ENCODE measurements around the gene PDE6D.
"Not testable (repeated sequence)": the region's sequence is repeated elsewhere in the genome, so short reads cannot be mapped to it uniquely, and the experiment has no call there.

Gene PDE6D

GRCh38 chr2:231769170-231770136 lies 11.6 kb downstream of the PDE6D start:
- no peak for DNase-seq (ENCODE audit: low read depth)

GRCh38 chr2:231765496-231765929 lies 15.6 kb downstream of the PDE6D start:
- no peak for DNase-seq (ENCODE audit: low read depth)

- peak; percentile 31 for DNase-seq (ENCODE audit: low read depth)
These were observed 16.3 kb downstream of the PDE6D start for GRCh38 chr2:231764760-231765159.

GRCh38 chr2:231764124-231764523 lies 17.0 kb downstream of the PDE6D start:
- DNase-seq (ENCODE audit: low read depth), result no peak

- DNase-seq (ENCODE audit: low read depth), result no peak
These were observed 19.3 kb downstream of the PDE6D start for GRCh38 chr2:231761735-231762134.

- DNase-seq (ENCODE audit: low read depth), result no peak
These were observed 29.0 kb downstream of the PDE6D start for GRCh38 chr2:231752061-231752460.

- DNase-seq (ENCODE audit: low read depth), result no peak
These were observed 29.9 kb downstream of the PDE6D start for GRCh38 chr2:231751042-231751815.

- DNase-seq (ENCODE audit: low read depth), result not testable (repeated sequence)
These were observed 32.1 kb downstream of the PDE6D start for GRCh38 chr2:231749016-231749415.

GRCh38 chr2:231748153-231748896 lies 32.8 kb downstream of the PDE6D start:
- not testable (repeated sequence) for DNase-seq (ENCODE audit: low read depth)

- no peak for DNase-seq (ENCODE audit: low read depth)
These were observed 35.6 kb downstream of the PDE6D start for GRCh38 chr2:231745303-231746038.

GRCh38 chr2:231743376-231744116 lies 37.5 kb downstream of the PDE6D start:
- no peak for DNase-seq (ENCODE audit: low read depth)

GRCh38 chr2:231737761-231738160 lies 43.3 kb downstream of the PDE6D start:
- no peak for DNase-seq (ENCODE audit: low read depth)

GRCh38 chr2:231732604-231733003 lies 48.5 kb downstream of the PDE6D start:
- DNase-seq (ENCODE audit: low read depth), result no peak

GRCh38 chr2:231727621-231728020 lies 53.5 kb downstream of the PDE6D start:
- no peak for DNase-seq (ENCODE audit: low read depth)

GRCh38 chr2:231726276-231726675 lies 54.8 kb downstream of the PDE6D start:
- DNase-seq (ENCODE audit: low read depth), result no peak

- no peak for DNase-seq (ENCODE audit: low read depth)
These were observed 55.6 kb downstream of the PDE6D start for GRCh38 chr2:231725476-231725875.

GRCh38 chr2:231722721-231723307 lies 58.3 kb downstream of the PDE6D start:
- no peak for DNase-seq (ENCODE audit: low read depth)

GRCh38 chr2:231720987-231721966 lies 59.8 kb downstream of the PDE6D start:
- DNase-seq (ENCODE audit: low read depth), result no peak
